AG04450 (cell line): ENCODE measurements around the gene STAG2. TPM values are rescaled to one million over a fixed set of nuclear protein-coding genes. Genes with fewer than 3 reads are reported as not detected.

ENCODE experiments used
- CTCF ChIA-PET: fragments of 300-600, 350-600 bp; formaldehyde crosslinking; extraction: SDS; loops from one replicate; lab custom pipeline; 2022; ENCODE audit warnings: antibody characterized with exemption, inconsistent platforms; lab: Charles Lee
- POLR2A ChIA-PET: fragments of 350-600 bp; formaldehyde crosslinking; extraction: SDS; loops from one replicate; lab custom pipeline; 2021; ENCODE audit warnings: antibody characterized with exemption, inconsistent platforms; lab: Yijun Ruan, JAX
- DNase-seq: peaks from one replicate; pipeline ENCODE4 v3.0.0-alpha.2; 2011; ENCODE audit warnings: low read depth, low spot score
- H3K27ac ChIP-seq: one replicate; pipeline ENCODE4 v1.5.1; 2012; ENCODE audit warnings: low read depth, low read length, control low read depth
- H3K27me3 ChIP-seq: one replicate; pipeline ENCODE4 v1.6.0; 2012; ENCODE audit warnings: low read length; ENCODE audit not compliant: control insufficient read depth, insufficient read depth
- H3K4me3 ChIP-seq: 2 replicates; pipeline ENCODE4 v1.5.1; 2011; ENCODE audit warnings: mild to moderate bottlenecking, low read depth, low read length, control low read depth
- H3K9me3 ChIP-seq: 2 replicates; pipeline ENCODE4 v1.5.1; 2012; ENCODE audit warnings: low read length; ENCODE audit not compliant: control insufficient read depth, insufficient read depth
- polyA plus RNA-seq: library from polyadenylated mRNA; depleted of rRNA; stranded (reverse); fragments of >200 nt; gene quantifications from 2 replicates; pipeline ENCODE4 v1.2.3, GENCODE V29; 2011
- TF ChIP-seq, protein P1 (sequence below): IDR thresholded peaks from 2 replicates; pipeline ENCODE4 v1.5.1; 2011; ENCODE audit warnings: low read depth, low read length, control low read depth, inconsistent platforms

The STAG2 gene
- polyA plus RNA-seq, 1 experiment, result 56.2 TPM

DNA sequence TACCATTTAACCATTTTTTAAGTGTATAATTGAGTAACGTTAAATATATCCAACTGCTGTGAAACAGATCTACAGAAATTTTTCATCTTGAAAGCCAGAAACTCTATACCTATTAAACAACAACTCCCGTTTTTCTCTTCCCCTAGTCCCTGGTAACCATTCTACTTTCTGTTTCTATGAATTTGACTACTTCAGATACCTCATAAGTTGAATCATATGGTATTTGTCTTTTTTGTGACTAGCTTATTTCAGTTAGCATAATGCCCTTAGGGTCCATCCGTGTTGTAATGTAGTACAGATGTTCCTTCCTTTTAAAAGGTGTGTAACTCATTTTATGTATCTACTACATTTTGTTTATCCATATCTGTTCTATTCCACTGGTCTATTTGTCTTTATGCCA is 48.7 kb downstream of the STAG2 start:
- TF ChIP-seq, protein P1, sequence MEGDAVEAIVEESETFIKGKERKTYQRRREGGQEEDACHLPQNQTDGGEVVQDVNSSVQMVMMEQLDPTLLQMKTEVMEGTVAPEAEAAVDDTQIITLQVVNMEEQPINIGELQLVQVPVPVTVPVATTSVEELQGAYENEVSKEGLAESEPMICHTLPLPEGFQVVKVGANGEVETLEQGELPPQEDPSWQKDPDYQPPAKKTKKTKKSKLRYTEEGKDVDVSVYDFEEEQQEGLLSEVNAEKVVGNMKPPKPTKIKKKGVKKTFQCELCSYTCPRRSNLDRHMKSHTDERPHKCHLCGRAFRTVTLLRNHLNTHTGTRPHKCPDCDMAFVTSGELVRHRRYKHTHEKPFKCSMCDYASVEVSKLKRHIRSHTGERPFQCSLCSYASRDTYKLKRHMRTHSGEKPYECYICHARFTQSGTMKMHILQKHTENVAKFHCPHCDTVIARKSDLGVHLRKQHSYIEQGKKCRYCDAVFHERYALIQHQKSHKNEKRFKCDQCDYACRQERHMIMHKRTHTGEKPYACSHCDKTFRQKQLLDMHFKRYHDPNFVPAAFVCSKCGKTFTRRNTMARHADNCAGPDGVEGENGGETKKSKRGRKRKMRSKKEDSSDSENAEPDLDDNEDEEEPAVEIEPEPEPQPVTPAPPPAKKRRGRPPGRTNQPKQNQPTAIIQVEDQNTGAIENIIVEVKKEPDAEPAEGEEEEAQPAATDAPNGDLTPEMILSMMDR, result no peak
- Histone ChIP-seq H3K9me3 (no peaks in the 10 kb centered on the region), H3K4me3 (no peak overlapping the region), H3K27me3 (no peaks in the 10 kb centered on the region), H3K27ac (no peak overlapping the region)
- POLR2A ChIA-PET, result no interaction called here
- CTCF ChIA-PET, result interaction anchor here (0.6 kb wide), 1 partner anchor 126 kb away, joined by 3 read pairs; no protein-coding TSS in a partner anchor
- DNase-seq, result no peak

DNA sequence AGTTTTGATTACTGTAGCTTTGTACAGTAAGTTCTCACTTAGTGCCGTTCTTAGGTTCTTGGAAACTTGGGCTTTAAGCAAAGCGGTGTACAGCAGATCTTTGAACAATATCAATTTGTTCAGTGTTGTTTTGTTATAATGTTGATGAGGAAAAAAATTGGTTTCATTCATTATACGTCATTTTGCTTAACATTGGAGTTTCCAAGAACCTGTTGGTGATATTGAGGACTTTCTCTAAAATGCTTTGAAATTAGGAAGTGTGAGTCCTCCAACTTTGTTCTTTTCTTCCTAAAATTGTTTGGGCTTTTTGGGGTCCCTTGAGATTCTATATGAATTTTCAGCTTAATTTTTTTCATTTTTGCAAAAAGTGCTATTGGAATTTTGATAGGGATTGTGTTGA is 49.1 kb downstream of the STAG2 start:
- Histone ChIP-seq H3K4me3 (no peak overlapping the region), H3K9me3 (no peaks in the 10 kb centered on the region), H3K27ac (no peak overlapping the region), H3K27me3 (no peaks in the 10 kb centered on the region)
- CTCF ChIA-PET, result no interaction called here
- DNase-seq, result no peak
- POLR2A ChIA-PET, result no interaction called here
- TF ChIP-seq, protein P1, result no peak

DNA sequence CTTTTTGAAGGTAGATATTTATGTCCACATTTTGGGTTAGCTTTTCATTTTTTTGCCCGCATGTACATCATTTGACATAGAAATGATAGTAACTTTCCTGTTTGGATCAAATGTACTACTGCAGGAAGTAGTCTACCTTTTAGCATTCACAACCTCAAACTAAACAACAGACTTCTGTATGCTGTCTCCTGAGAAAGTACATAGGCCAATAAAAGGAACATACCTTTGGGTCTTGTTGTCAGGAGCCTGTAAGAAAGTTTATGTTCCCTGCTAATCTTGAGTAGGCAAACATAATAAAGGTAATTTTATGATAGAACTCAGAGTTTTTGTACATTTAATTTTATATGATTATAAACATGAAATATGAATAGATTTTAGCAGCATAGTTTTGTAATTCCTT is 54.2 kb downstream of the STAG2 start:
- ChIA-PET CTCF (interaction anchor here (0.7 to 3.5 kb wide), 3 partner anchors 57 to 182 kb away, joined by 4 to 19 read pairs (median 5); no protein-coding TSS in a partner anchor), POLR2A (no interaction called here)
- H3K4me3 ChIP-seq, result no peak overlapping the region
- no peak overlapping the region for H3K27ac ChIP-seq
- TF ChIP-seq, protein P1, result no peak
- no peak for DNase-seq
- H3K27me3 ChIP-seq, result no peaks in the 10 kb centered on the region
- H3K9me3 ChIP-seq, result no peaks in the 10 kb centered on the region

DNA sequence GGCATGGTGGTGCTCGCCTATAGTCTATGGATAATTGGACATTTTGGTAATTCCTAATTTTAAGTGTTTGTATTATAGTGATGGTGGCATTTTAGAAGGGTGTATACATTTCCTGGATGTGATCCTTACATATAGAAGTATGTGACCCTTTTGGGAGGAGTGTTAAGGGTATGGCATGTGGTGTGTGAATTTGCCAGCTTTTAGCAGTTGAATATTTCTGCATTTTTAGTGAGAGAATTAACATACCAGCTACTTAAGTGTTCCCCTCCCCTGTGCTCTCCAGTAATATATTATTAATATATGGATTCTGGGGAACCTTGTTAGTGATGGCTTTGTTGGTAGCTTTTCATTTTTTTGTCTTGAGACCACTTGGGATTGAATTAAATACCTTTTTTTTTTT is 55.3 kb downstream of the STAG2 start:
- TF ChIP-seq, protein P1, result no peak
- H3K27me3 ChIP-seq, result no peaks in the 10 kb centered on the region
- POLR2A ChIA-PET, result no interaction called here
- CTCF ChIA-PET, result interaction anchor here (1.8 to 3.5 kb wide), 2 partner anchors 58 to 183 kb away, joined by 5 to 19 read pairs; no protein-coding TSS in a partner anchor
- no peak for DNase-seq
- H3K27ac ChIP-seq, result no peak overlapping the region
- H3K9me3 ChIP-seq, result no peaks in the 10 kb centered on the region
- no peak overlapping the region for H3K4me3 ChIP-seq

DNA sequence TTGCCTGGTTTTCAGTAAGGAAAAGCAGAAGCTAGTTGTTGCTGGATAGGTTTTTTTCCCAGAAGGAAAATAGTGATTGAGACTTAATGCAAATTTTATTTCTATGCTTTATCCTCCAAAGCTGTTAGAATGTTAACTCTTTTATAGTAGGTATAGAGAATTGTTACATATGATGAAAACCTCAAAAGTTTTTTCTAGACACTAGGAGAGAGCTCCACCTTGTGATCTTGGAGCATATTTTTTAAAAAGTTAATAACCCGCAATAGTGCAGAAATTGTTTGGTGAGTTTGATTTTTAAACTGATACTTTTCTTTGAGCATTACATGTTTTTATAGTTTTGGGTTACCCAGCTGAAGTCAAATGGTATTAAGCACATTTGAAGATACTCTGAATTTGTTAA is 56.5 kb downstream of the STAG2 start:
- TF ChIP-seq, protein P1, result peak; percentile 17; the same call in 1 of the 2 replicates
- CTCF ChIA-PET, result interaction anchor here (0.6 to 3.5 kb wide), 4 partner anchors 8 to 185 kb away, joined by 4 to 19 read pairs (median 6); no protein-coding TSS in a partner anchor
- no peak overlapping the region for H3K4me3 ChIP-seq
- no peak for DNase-seq
- POLR2A ChIA-PET, result no interaction called here
- no peak overlapping the region for H3K27ac ChIP-seq
- H3K27me3 ChIP-seq, result no peaks in the 10 kb centered on the region
- no peaks in the 10 kb centered on the region for H3K9me3 ChIP-seq
